Measurements from ENCODE around the gene NSUN6.

NSUN6 gene

GRCh38 chr10:18500576-18500975 lies 150.8 kb downstream of the NSUN6 start:
- no peak for DNase-seq (ENCODE audit: low spot score)

- no peak for DNase-seq (ENCODE audit: low spot score)
Measured at GRCh38 chr10:18498998-18499397, 152.4 kb downstream of the NSUN6 start.

- DNase-seq (ENCODE audit: low spot score): no peak
Measured at GRCh38 chr10:18497806-18498369, 153.5 kb downstream of the NSUN6 start.
